Activated CD8-positive, alpha-beta memory T cell treated with anti-CD3 and anti-CD28 coated beads for 36 hours (primary cell): ENCODE data around the gene ANTKMT. TPM values are rescaled to one million over a fixed set of nuclear protein-coding genes. Genes with fewer than 3 reads are reported as not detected.

Experiments
- CTCF ChIA-PET: fragments of 350-600 bp; sonication (Branson Sonifier 250); formaldehyde crosslinking; loops from one replicate; lab custom pipeline; 2021; ENCODE audit warnings: antibody characterized with exemption; lab: Charles Lee
- POLR2A ChIA-PET: fragments of 350-600 bp; sonication (Branson Sonifier 250); formaldehyde crosslinking; loops from one replicate; lab custom pipeline; 2021; ENCODE audit warnings: antibody characterized with exemption; lab: Charles Lee
- total RNA-seq, 2 experiments: library from RNA; stranded (reverse); gene quantifications; one replicate each; pipeline ENCODE4 v1.2.3, GENCODE V29; 2021

ANTKMT gene
- total RNA-seq, 2 experiments from 2014 or later = 69.1 to 69.9 TPM

- POLR2A ChIA-PET = no interaction called here
- CTCF ChIA-PET = interaction anchor here (1.3 kb wide), 1 partner anchor 48 kb away, joined by 4 read pairs; no protein-coding TSS in a partner anchor
These were observed 39.8 kb downstream of the ANTKMT start, which contains the start of gene MSLN for GRCh38 chr16:760545-761343. Gene MSLN, plus strand, starts transcription at chr16:760734. Its CDS starts 1,947 bp downstream, at chr16:762681.

GRCh38 chr16:761625-762513 is 40.9 kb downstream of the ANTKMT start:
- POLR2A ChIA-PET = no interaction called here
- CTCF ChIA-PET = interaction anchor here (0.6 to 1.3 kb wide), 3 partner anchors 17 to 295 kb away, joined by 3 to 4 read pairs (median 3); no protein-coding TSS in a partner anchor

GRCh38 chr16:762595-763268 is 41.8 kb downstream of the ANTKMT start:
- CTCF ChIA-PET = interaction anchor here (0.6 to 0.8 kb wide), 2 partner anchors 18 to 294 kb away, joined by 3 read pairs; no protein-coding TSS in a partner anchor
- POLR2A ChIA-PET = no interaction called here

- ChIA-PET CTCF (no interaction called here), POLR2A (no interaction called here)
These were observed 42.6 kb downstream of the ANTKMT start for GRCh38 chr16:763369-764183.

- ChIA-PET CTCF (no interaction called here), POLR2A (no interaction called here)
These were observed 43.3 kb downstream of the ANTKMT start for GRCh38 chr16:764184-764750.

GRCh38 chr16:764848-765487 is 44.0 kb downstream of the ANTKMT start:
- CTCF ChIA-PET = no interaction called here

GRCh38 chr16:765488-765865 is 44.5 kb downstream of the ANTKMT start:
- CTCF ChIA-PET = no interaction called here
- POLR2A ChIA-PET = no interaction called here

More at GRCh38 chr16:764848-765487, 44.0 kb downstream of the ANTKMT start:
- POLR2A ChIA-PET = no interaction called here

- CTCF ChIA-PET = interaction anchor here (1.0 kb wide), 1 partner anchor 54 kb away, joined by 3 read pairs; no protein-coding TSS in a partner anchor
- POLR2A ChIA-PET = no interaction called here
These were observed 45.3 kb downstream of the ANTKMT start for GRCh38 chr16:766008-766819.

GRCh38 chr16:766820-767640 is 46.1 kb downstream of the ANTKMT start:
- POLR2A ChIA-PET = no interaction called here
- CTCF ChIA-PET = interaction anchor here (1.0 kb wide), 1 partner anchor 55 kb away, joined by 3 read pairs; no protein-coding TSS in a partner anchor

GRCh38 chr16:767743-768235 is 46.8 kb downstream of the ANTKMT start:
- CTCF ChIA-PET = no interaction called here

GRCh38 chr16:768428-768827 is 47.5 kb downstream of the ANTKMT start:
- CTCF ChIA-PET = no interaction called here
- POLR2A ChIA-PET = no interaction called here

More at GRCh38 chr16:767743-768235, 46.8 kb downstream of the ANTKMT start:
- POLR2A ChIA-PET = no interaction called here

GRCh38 chr16:769184-769784 is 48.3 kb downstream of the ANTKMT start:
- CTCF ChIA-PET = interaction anchor here (0.7 kb wide), 1 partner anchor 36 kb away, joined by 3 read pairs; no protein-coding TSS in a partner anchor
- POLR2A ChIA-PET = no interaction called here

GRCh38 chr16:769934-770333 is 49.0 kb downstream of the ANTKMT start:
- ChIA-PET CTCF (interaction anchor here (0.7 kb wide), 1 partner anchor 37 kb away, joined by 3 read pairs; no protein-coding TSS in a partner anchor), POLR2A (no interaction called here)

GRCh38 chr16:770411-770810 is 49.5 kb downstream of the ANTKMT start:
- ChIA-PET CTCF (interaction anchor here (0.7 kb wide), 1 partner anchor 37 kb away, joined by 3 read pairs; no protein-coding TSS in a partner anchor), POLR2A (no interaction called here)
